Effector memory CD8-positive, alpha-beta T cell (primary cell): ENCODE measurements around the gene GGNBP2.
"Not testable (repeated sequence)": the region's sequence is repeated elsewhere in the genome, so short reads cannot be mapped to it uniquely, and the experiment has no call there.

ENCODE experiments used
- ATAC-seq: fragments of 150-1000 bp; cut with Tn5 transposase; replicated peaks from 2 replicates; pipeline ENCODE4 v1.10.0; 2021; ENCODE audit warnings: mild to moderate bottlenecking, moderate library complexity
- DNase-seq, 3 experiments: peaks; one replicate each; pipeline ENCODE4 v3.0.0; 2021
- H3K27ac Mint-ChIP-seq, 2 donors: one replicate each; pipeline ENCODE4 v1.8.0; 2022; ENCODE audit warnings: mild to moderate bottlenecking in 2 of 2, mixed read lengths in 2 of 2, moderate library complexity in 2 of 2
- H3K27me3 Mint-ChIP-seq, 2 donors: one replicate each; pipeline ENCODE4 v1.8.0; 2022; ENCODE audit warnings: mixed read lengths in 2 of 2
- H3K36me3 Mint-ChIP-seq: one replicate; pipeline ENCODE4 v1.8.0; 2022; ENCODE audit warnings: mild to moderate bottlenecking, moderate library complexity, mixed read lengths; ENCODE audit not compliant: insufficient read depth
- H3K4me1 Mint-ChIP-seq, 2 donors: one replicate each; pipeline ENCODE4 v1.8.0; 2022; ENCODE audit warnings: low read depth in 2 of 2, mixed read lengths in 2 of 2
- H3K4me3 Mint-ChIP-seq, 2 donors: one replicate each; pipeline ENCODE4 v1.8.0; 2022; ENCODE audit warnings: mild to moderate bottlenecking in 2 of 2, mixed read lengths in 2 of 2, moderate library complexity in 2 of 2
- H3K9me3 Mint-ChIP-seq, 2 donors: one replicate each; pipeline ENCODE4 v1.8.0; 2022; ENCODE audit warnings: mixed read lengths in 2 of 2

Gene GGNBP2

GRCh38 chr17:36506831-36507230 lies 37.9 kb upstream of the GGNBP2 start:
- Mint-ChIP-seq H3K9me3 (no peaks in the 10 kb centered on the region), H3K36me3 (peaks cover 9% of the 10 kb centered on the region), H3K27me3 (no peaks in the 10 kb centered on the region), H3K27ac (no peak overlapping the region), H3K4me1 (peaks cover 0 to 2% of the 10 kb centered on the region in 2 donors), H3K4me3 (no peak overlapping the region)
- DNase-seq: no peak
- ATAC-seq: no peak

GRCh38 chr17:36507266-36507665 lies 37.5 kb upstream of the GGNBP2 start:
- no peaks in the 10 kb centered on the region for H3K27me3 Mint-ChIP-seq
- no peaks in the 10 kb centered on the region for H3K9me3 Mint-ChIP-seq
- ATAC-seq (no peak), DNase-seq (no peak)
- H3K4me1 Mint-ChIP-seq: peaks cover 0 to 2% of the 10 kb centered on the region in 2 donors
- no peak overlapping the region for H3K4me3 Mint-ChIP-seq
- no peak overlapping the region for H3K27ac Mint-ChIP-seq
- peaks cover 9% of the 10 kb centered on the region for H3K36me3 Mint-ChIP-seq

DNA sequence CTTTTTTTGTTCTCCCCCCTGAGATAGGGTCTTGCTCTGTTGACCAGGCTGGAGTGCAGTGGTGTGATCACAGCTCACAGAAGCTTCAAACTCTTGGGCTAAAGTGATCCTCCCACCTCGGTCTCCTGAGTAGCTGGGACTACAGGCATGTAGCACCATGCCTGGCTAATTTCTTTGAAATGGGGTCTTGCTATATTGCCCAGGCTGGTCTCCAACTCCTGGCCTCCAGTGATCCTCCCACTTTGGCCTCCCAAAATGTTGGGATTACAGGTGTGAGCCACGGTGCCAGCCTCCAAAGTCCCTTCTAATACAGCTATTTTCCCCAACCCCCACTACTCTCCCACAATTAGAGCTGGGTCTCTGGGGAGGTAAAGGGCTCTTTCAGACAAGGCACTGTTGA lies 36.3 kb upstream of the GGNBP2 start:
- not testable (repeated sequence) for H3K9me3 Mint-ChIP-seq, DNase-seq, ATAC-seq, H3K36me3 Mint-ChIP-seq, H3K4me3 Mint-ChIP-seq, H3K27me3 Mint-ChIP-seq, H3K4me1 Mint-ChIP-seq, H3K27ac Mint-ChIP-seq

- no peaks in the 10 kb centered on the region for H3K9me3 Mint-ChIP-seq
- no peak for ATAC-seq
- no peaks in the 10 kb centered on the region for H3K27me3 Mint-ChIP-seq
- no peaks in the 10 kb centered on the region for H3K4me1 Mint-ChIP-seq
- no peak overlapping the region for H3K4me3 Mint-ChIP-seq
- peaks cover 2% of the 10 kb centered on the region for H3K36me3 Mint-ChIP-seq
- H3K27ac Mint-ChIP-seq: no peak overlapping the region
- DNase-seq: no peak
These were observed 35.3 kb upstream of the GGNBP2 start for GRCh38 chr17:36509272-36509985.

- no peak for DNase-seq
- no peak for ATAC-seq
- no peaks in the 10 kb centered on the region for H3K9me3 Mint-ChIP-seq
- peak overlapping the region in 1 of 2 donors; percentile 38 for H3K27ac Mint-ChIP-seq
- peaks cover 2% of the 10 kb centered on the region for H3K36me3 Mint-ChIP-seq
- no peaks in the 10 kb centered on the region for H3K27me3 Mint-ChIP-seq
- no peaks in the 10 kb centered on the region for H3K4me1 Mint-ChIP-seq
- no peak overlapping the region for H3K4me3 Mint-ChIP-seq
These were observed 34.1 kb upstream of the GGNBP2 start for GRCh38 chr17:36510636-36511035.

DNA sequence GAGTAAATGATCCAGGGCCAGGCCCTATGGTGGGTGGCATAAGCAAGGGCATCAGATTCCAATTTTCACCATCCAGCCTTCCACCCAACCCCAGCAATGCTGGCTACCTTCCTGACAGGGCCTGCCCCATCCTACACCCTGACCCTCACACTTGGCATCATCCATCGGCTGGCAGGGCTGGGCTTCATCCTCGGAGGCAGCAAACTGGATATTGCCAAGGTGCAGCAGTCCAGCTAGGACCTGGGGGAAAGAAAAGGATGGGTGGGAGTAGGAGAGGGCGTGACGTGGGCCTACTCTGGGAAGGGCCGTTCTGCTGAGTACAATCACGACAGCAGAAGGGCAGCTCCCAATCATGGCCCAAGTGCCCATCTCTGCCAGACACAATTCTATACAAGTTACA lies 33.5 kb upstream of the GGNBP2 start:
- DNase-seq (no peak), ATAC-seq (no peak)
- H3K27me3 Mint-ChIP-seq: no peaks in the 10 kb centered on the region
- H3K9me3 Mint-ChIP-seq: no peaks in the 10 kb centered on the region
- H3K27ac Mint-ChIP-seq: peak overlapping the region in 1 of 2 donors; percentile 38
- H3K4me3 Mint-ChIP-seq: no peak overlapping the region
- H3K36me3 Mint-ChIP-seq: peaks cover 2% of the 10 kb centered on the region
- H3K4me1 Mint-ChIP-seq: no peaks in the 10 kb centered on the region

GRCh38 chr17:36512641-36513040 lies 32.1 kb upstream of the GGNBP2 start:
- no peak for DNase-seq
- H3K27ac Mint-ChIP-seq: no peak overlapping the region
- H3K9me3 Mint-ChIP-seq: no peaks in the 10 kb centered on the region
- no peak for ATAC-seq
- no peaks in the 10 kb centered on the region for H3K4me1 Mint-ChIP-seq
- H3K4me3 Mint-ChIP-seq: no peak overlapping the region
- H3K27me3 Mint-ChIP-seq: no peaks in the 10 kb centered on the region
- H3K36me3 Mint-ChIP-seq: no peaks in the 10 kb centered on the region

DNA sequence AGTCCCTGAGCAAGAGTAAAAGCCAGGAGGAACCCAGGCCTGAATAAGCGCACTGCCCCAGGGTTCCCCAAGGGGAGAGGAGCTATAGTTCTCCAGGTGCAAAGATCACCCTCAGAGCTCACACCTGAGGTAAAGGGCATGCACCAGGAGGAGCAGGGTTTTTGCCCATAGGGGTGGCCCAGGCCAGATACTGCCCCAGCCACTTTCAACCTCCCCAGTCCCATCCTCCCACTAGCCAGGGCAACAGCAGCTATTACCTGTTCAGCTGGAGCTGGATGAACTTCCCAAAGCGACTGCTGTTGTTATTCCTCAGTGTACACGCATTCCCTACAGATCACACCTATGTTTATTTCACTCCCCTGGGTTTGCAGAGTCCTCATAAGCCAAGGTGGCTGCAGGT lies 29.9 kb upstream of the GGNBP2 start:
- Mint-ChIP-seq H3K4me3 (no peak overlapping the region), H3K4me1 (no peaks in the 10 kb centered on the region), H3K9me3 (no peaks in the 10 kb centered on the region), H3K27me3 (no peaks in the 10 kb centered on the region), H3K36me3 (peaks cover 4% of the 10 kb centered on the region), H3K27ac (peak overlapping the region in 1 of 2 donors; percentile 71)
- DNase-seq (no peak), ATAC-seq (no peak)

- no peaks in the 10 kb centered on the region for H3K9me3 Mint-ChIP-seq
- H3K4me3 Mint-ChIP-seq: no peak overlapping the region
- H3K27ac Mint-ChIP-seq: no peak overlapping the region
- no peak for ATAC-seq
- no peak for DNase-seq
- no peaks in the 10 kb centered on the region for H3K4me1 Mint-ChIP-seq
- H3K27me3 Mint-ChIP-seq: no peaks in the 10 kb centered on the region
- H3K36me3 Mint-ChIP-seq: peaks cover 7% of the 10 kb centered on the region
These were observed 28.9 kb upstream of the GGNBP2 start for GRCh38 chr17:36515837-36516236.

- peaks cover 44% of the 10 kb centered on the region for H3K36me3 Mint-ChIP-seq
These were observed 21.6 kb upstream of the GGNBP2 start for GRCh38 chr17:36523113-36523512.

GRCh38 chr17:36524428-36524876 lies 20.3 kb upstream of the GGNBP2 start:
- Mint-ChIP-seq H3K27ac (peak overlapping the region in 1 of 2 donors; percentile 59), H3K9me3 (no peaks in the 10 kb centered on the region), H3K4me1 (peaks cover 5 to 7% of the 10 kb centered on the region in 2 donors), H3K4me3 (no peak overlapping the region), H3K27me3 (no peaks in the 10 kb centered on the region), H3K36me3 (peaks cover 44% of the 10 kb centered on the region)
- no peak for ATAC-seq
- DNase-seq: no peak

More at GRCh38 chr17:36523113-36523512, 21.6 kb upstream of the GGNBP2 start:
- peaks cover 5% of the 10 kb centered on the region in 2 donors for H3K4me1 Mint-ChIP-seq
- H3K27ac Mint-ChIP-seq: peak overlapping the region in 1 of 2 donors; percentile 20
- no peaks in the 10 kb centered on the region for H3K27me3 Mint-ChIP-seq
- no peak for DNase-seq
- no peak overlapping the region for H3K4me3 Mint-ChIP-seq
- ATAC-seq: no peak
- H3K9me3 Mint-ChIP-seq: no peaks in the 10 kb centered on the region

DNA sequence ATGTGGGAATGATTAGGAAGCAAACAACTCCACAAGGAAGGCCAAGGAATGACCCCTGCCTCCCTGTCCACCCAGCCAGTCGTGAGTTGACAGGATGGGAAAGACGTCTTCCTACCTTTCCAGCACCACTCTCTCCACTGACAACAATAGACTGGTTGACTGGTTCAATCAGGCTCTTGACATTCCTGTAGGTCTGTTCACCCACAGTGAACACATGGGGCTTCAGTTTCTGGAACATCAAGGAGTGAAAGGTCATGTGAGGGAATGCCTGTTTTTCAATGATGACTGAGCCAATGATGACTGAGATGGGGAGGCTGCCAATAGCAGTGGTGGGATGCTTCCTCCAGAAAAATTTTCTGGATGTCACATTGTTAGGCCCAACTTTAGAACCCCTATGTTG lies 19.6 kb upstream of the GGNBP2 start:
- Mint-ChIP-seq H3K27ac (no peak overlapping the region), H3K36me3 (peaks cover 44% of the 10 kb centered on the region), H3K4me3 (no peak overlapping the region), H3K27me3 (no peaks in the 10 kb centered on the region), H3K9me3 (no peaks in the 10 kb centered on the region), H3K4me1 (peaks cover 5 to 7% of the 10 kb centered on the region in 2 donors)
- ATAC-seq: no peak
- DNase-seq: no peak

DNA sequence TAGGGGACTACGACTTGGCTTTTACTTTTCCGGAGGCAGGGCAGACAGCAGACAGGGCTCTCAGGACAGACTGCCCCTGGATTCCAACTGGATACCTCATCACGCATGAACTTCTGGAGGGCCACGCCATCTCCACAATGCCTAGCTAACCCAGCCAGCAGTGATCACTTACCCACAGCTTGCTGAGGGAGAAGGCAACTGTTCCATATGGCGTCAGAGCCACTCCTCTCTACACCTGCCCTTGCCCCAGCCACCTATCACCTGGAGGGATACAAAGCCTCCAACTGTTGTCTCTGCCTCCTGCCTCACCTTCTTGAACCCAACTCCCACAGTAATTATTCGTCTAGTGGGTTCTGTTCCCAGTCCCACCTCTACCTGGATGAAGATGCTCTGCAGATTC lies 18.8 kb upstream of the GGNBP2 start:
- peaks cover 5 to 7% of the 10 kb centered on the region in 2 donors for H3K4me1 Mint-ChIP-seq
- H3K4me3 Mint-ChIP-seq: no peak overlapping the region
- ATAC-seq (no peak), DNase-seq (no peak)
- H3K27ac Mint-ChIP-seq: peak overlapping the region in 1 of 2 donors; percentile 3
- no peaks in the 10 kb centered on the region for H3K9me3 Mint-ChIP-seq
- H3K27me3 Mint-ChIP-seq: no peaks in the 10 kb centered on the region
- peaks cover 40% of the 10 kb centered on the region for H3K36me3 Mint-ChIP-seq

GRCh38 chr17:36527621-36528250 lies 17.0 kb upstream of the GGNBP2 start:
- H3K27ac Mint-ChIP-seq: peak overlapping the region in 1 of 2 donors; percentile 3
- H3K4me3 Mint-ChIP-seq: no peak overlapping the region
- H3K36me3 Mint-ChIP-seq: peaks cover 28% of the 10 kb centered on the region
- DNase-seq: no peak
- H3K27me3 Mint-ChIP-seq: no peaks in the 10 kb centered on the region
- no peak for ATAC-seq
- no peaks in the 10 kb centered on the region for H3K9me3 Mint-ChIP-seq
- H3K4me1 Mint-ChIP-seq: peaks cover 5 to 11% of the 10 kb centered on the region in 2 donors
